ENCODE data around the gene CRISPLD2. TPM values are rescaled to one million over a fixed set of nuclear protein-coding genes. Genes with fewer than 3 reads are reported as not detected.
A peak's percentile ranks its signal among the peaks of the same experiment; 100 is the strongest.

The CRISPLD2 gene
- total and polyA plus RNA-seq, 2 donors from 2014 or later = 4.8 to 108 TPM

- no peak overlapping the region for H3K9ac ChIP-seq (ENCODE audit: low read length in 3 of 3)
- H3K9me3 ChIP-seq (ENCODE audit: control insufficient read depth in 2 of 3, insufficient read depth in 1 of 3, low read length in 3 of 3) = no peaks in the 10 kb centered on the region
- no peaks in the 10 kb centered on the region for H3K36me3 ChIP-seq (ENCODE audit: control insufficient read depth in 2 of 3, insufficient read depth in 3 of 3, low read length in 3 of 3)
- intact Hi-C loops (cut with DNase I) = no loop called here
- no peak overlapping the region for H3K27ac ChIP-seq (ENCODE audit: low read depth in 2 of 2, low read length in 2 of 2)
- peaks cover 0 to 5% (median 4%) of the 10 kb centered on the region in 3 donors for H3K4me1 ChIP-seq (ENCODE audit: control insufficient read depth in 2 of 3, insufficient read depth in 2 of 3, low read depth in 1 of 3, low read length in 3 of 3)
- TF ChIP-seq CTCF (IDR thresholded peaks at IDR 0.05; ENCODE audit: borderline replicate concordance, extremely low read depth, insufficient read depth) = no peak
- DNase-seq (no peak), FAIRE-seq (no peak)
- H3K27me3 ChIP-seq (ENCODE audit: control insufficient read depth, insufficient read depth, low read length) = no peaks in the 10 kb centered on the region
- H3K4me3 ChIP-seq (ENCODE audit: low read length in 3 of 3) = no peak overlapping the region
These were observed 2.2 kb upstream of the CRISPLD2 start for GRCh38 chr16:84817613-84818012.

GRCh38 chr16:84818133-84818532, 1.7 kb upstream of the CRISPLD2 start:
- no peak overlapping the region for H3K27ac ChIP-seq (ENCODE audit: low read depth in 2 of 2, low read length in 2 of 2)
- no peak for DNase-seq
- no peak overlapping the region for H3K9ac ChIP-seq (ENCODE audit: low read length in 3 of 3)
- no peaks in the 10 kb centered on the region for H3K9me3 ChIP-seq (ENCODE audit: control insufficient read depth in 2 of 3, insufficient read depth in 1 of 3, low read length in 3 of 3)
- no peaks in the 10 kb centered on the region for H3K27me3 ChIP-seq (ENCODE audit: control insufficient read depth, insufficient read depth, low read length)
- H3K4me3 ChIP-seq (ENCODE audit: low read length in 3 of 3) = no peak overlapping the region
- intact Hi-C loops (cut with DNase I) = no loop called here
- no peak for TF ChIP-seq CTCF (IDR thresholded peaks at IDR 0.05; ENCODE audit: borderline replicate concordance, extremely low read depth, insufficient read depth)
- H3K4me1 ChIP-seq (ENCODE audit: control insufficient read depth in 2 of 3, insufficient read depth in 2 of 3, low read depth in 1 of 3, low read length in 3 of 3) = peaks cover 0 to 6% (median 5%) of the 10 kb centered on the region in 3 donors
- no peak for FAIRE-seq
- no peaks in the 10 kb centered on the region for H3K36me3 ChIP-seq (ENCODE audit: control insufficient read depth in 2 of 3, insufficient read depth in 3 of 3, low read length in 3 of 3)

- no peak for TF ChIP-seq CTCF (IDR thresholded peaks at IDR 0.05; ENCODE audit: borderline replicate concordance, extremely low read depth, insufficient read depth)
- no peak overlapping the region for H3K27ac ChIP-seq (ENCODE audit: low read depth in 2 of 2, low read length in 2 of 2)
- intact Hi-C loops (cut with DNase I) = no loop called here
- H3K4me3 ChIP-seq (ENCODE audit: low read length in 3 of 3) = no peak overlapping the region
- peaks cover 0 to 6% (median 5%) of the 10 kb centered on the region in 3 donors for H3K4me1 ChIP-seq (ENCODE audit: control insufficient read depth in 2 of 3, insufficient read depth in 2 of 3, low read depth in 1 of 3, low read length in 3 of 3)
- DNase-seq (no peak), FAIRE-seq (no peak)
- H3K9me3 ChIP-seq (ENCODE audit: control insufficient read depth in 2 of 3, insufficient read depth in 1 of 3, low read length in 3 of 3) = no peaks in the 10 kb centered on the region
- no peak overlapping the region for H3K9ac ChIP-seq (ENCODE audit: low read length in 3 of 3)
- H3K27me3 ChIP-seq (ENCODE audit: control insufficient read depth, insufficient read depth, low read length) = no peaks in the 10 kb centered on the region
- H3K36me3 ChIP-seq (ENCODE audit: control insufficient read depth in 2 of 3, insufficient read depth in 3 of 3, low read length in 3 of 3) = no peaks in the 10 kb centered on the region
These were observed 669 bp upstream of the CRISPLD2 start for GRCh38 chr16:84818989-84819643.

- Histone ChIP-seq H3K9ac (ENCODE audit: low read length in 3 of 3) (peak overlapping the region in 1 of 3 donors; percentile 75), H3K9me3 (ENCODE audit: control insufficient read depth in 2 of 3, insufficient read depth in 1 of 3, low read length in 3 of 3) (no peaks in the 10 kb centered on the region), H3K27ac (ENCODE audit: low read depth in 2 of 2, low read length in 2 of 2) (peak overlapping the region; percentile 65 to 77), H3K4me3 (ENCODE audit: low read length in 3 of 3) (peak overlapping the region; percentile 43 to 78 (median 55)), H3K36me3 (ENCODE audit: control insufficient read depth in 2 of 3, insufficient read depth in 3 of 3, low read length in 3 of 3) (no peaks in the 10 kb centered on the region), H3K27me3 (ENCODE audit: control insufficient read depth, insufficient read depth, low read length) (no peaks in the 10 kb centered on the region), H3K4me1 (ENCODE audit: control insufficient read depth in 2 of 3, insufficient read depth in 2 of 3, low read depth in 1 of 3, low read length in 3 of 3) (peaks cover 0 to 6% (median 5%) of the 10 kb centered on the region in 3 donors)
- intact Hi-C loops (cut with DNase I) = no loop called here
- no peak for FAIRE-seq
- TF ChIP-seq CTCF (IDR thresholded peaks at IDR 0.05; ENCODE audit: borderline replicate concordance, extremely low read depth, insufficient read depth) = no peak
- DNase-seq = no peak
These were observed 510 bp downstream of the CRISPLD2 start for GRCh38 chr16:84820305-84820684.

Measured in kidney (tissue), 14 donors.